ENCODE measurements around the gene PGLYRP1. TPM values are rescaled to one million over a fixed set of nuclear protein-coding genes. Genes with fewer than 3 reads are reported as not detected.

PGLYRP1 gene
- total RNA-seq, 1 donor from 2014 or later: not detected

DNA sequence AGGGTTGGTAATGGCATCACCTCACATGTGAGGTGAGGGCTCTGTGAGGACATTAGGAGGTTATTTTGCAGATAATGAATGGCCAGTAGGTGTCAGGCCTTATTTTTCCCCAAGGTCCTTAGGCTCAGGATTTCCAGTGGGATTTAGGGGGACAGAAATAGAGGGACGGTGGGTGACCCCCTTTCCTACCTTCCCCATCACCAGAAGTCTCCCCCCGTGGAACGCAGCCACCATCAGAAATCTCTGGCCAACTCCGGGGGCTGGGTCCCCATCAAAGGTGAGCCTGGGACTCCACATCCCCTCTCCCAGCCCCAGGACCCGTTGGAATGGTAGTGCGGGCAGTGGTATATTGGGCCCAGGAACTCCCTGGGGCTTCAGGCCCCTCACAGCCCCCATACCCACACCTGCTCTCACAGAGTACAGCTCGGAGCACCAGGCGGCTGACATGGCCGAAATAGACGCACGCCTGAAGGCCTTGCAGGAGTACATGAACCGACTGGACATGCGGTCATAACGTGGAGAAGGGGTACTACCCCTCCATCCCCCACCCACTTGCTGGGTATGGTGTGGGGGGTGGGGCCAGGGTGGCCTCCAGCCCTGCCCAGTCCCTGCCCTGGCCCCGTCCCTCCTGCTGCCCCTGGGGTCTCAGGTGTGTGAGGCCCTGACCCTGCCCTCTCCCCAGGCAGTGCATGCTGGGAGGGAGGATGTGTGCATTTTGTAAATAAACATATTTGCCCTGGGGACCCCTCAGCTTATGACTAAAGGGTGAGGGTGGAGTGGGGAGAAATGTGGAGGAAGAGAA, 4.8 kb downstream of the PGLYRP1 start:
- peaks cover 17% of the 10 kb centered on the region for H3K4me1 ChIP-seq (ENCODE audit: insufficient read depth, low read length)
- FAIRE-seq (no peak), DNase-seq (ENCODE audit: low read depth) (no peak)
- peaks cover 19% of the 10 kb centered on the region for H3K27me3 ChIP-seq (ENCODE audit: insufficient read depth, low read length)
- H3K4me2 ChIP-seq (ENCODE audit: low read length): no peak overlapping the region
- Mint-ChIP-seq H3K4me1 (ENCODE audit: low read depth, unreplicated experiment) (peaks cover 4% of the 10 kb centered on the region), H3K36me3 (ENCODE audit: low read depth, unreplicated experiment) (peaks cover 8% of the 10 kb centered on the region), H3K4me3 (ENCODE audit: unreplicated experiment) (no peak overlapping the region), H3K27me3 (ENCODE audit: low read depth, unreplicated experiment) (peaks cover 25% of the 10 kb centered on the region), H3K9me3 (ENCODE audit: unreplicated experiment) (no peaks in the 10 kb centered on the region), H3K27ac (ENCODE audit: unreplicated experiment) (no peak overlapping the region)
- no peaks in the 10 kb centered on the region for H3K79me2 ChIP-seq (ENCODE audit: insufficient read depth, low read length)
- H3K4me3 ChIP-seq (ENCODE audit: insufficient read depth, low read depth, low read length): no peak overlapping the region
- no peak overlapping the region for H3K9ac ChIP-seq (ENCODE audit: low read length)
- H4K20me1 ChIP-seq (ENCODE audit: insufficient read depth, low read length): peaks cover 50% of the 10 kb centered on the region
- no peaks in the 10 kb centered on the region for H3K36me3 ChIP-seq (ENCODE audit: insufficient read depth, low read length)
- TF ChIP-seq EZH2 (IDR thresholded peaks at IDR 0.05; ENCODE audit: insufficient read depth, low read length): no peak
- TF ChIP-seq, protein P1, sequence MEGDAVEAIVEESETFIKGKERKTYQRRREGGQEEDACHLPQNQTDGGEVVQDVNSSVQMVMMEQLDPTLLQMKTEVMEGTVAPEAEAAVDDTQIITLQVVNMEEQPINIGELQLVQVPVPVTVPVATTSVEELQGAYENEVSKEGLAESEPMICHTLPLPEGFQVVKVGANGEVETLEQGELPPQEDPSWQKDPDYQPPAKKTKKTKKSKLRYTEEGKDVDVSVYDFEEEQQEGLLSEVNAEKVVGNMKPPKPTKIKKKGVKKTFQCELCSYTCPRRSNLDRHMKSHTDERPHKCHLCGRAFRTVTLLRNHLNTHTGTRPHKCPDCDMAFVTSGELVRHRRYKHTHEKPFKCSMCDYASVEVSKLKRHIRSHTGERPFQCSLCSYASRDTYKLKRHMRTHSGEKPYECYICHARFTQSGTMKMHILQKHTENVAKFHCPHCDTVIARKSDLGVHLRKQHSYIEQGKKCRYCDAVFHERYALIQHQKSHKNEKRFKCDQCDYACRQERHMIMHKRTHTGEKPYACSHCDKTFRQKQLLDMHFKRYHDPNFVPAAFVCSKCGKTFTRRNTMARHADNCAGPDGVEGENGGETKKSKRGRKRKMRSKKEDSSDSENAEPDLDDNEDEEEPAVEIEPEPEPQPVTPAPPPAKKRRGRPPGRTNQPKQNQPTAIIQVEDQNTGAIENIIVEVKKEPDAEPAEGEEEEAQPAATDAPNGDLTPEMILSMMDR (IDR thresholded peaks at IDR 0.05; ENCODE audit: insufficient read depth, low read depth, low read length): no peak
- H2AFZ ChIP-seq (ENCODE audit: low read depth, low read length): no peak overlapping the region
- H3K27ac ChIP-seq (ENCODE audit: low read depth, low read length): no peak overlapping the region
- no peaks in the 10 kb centered on the region for H3K9me3 ChIP-seq (ENCODE audit: insufficient read depth, low read depth, low read length)

DNA sequence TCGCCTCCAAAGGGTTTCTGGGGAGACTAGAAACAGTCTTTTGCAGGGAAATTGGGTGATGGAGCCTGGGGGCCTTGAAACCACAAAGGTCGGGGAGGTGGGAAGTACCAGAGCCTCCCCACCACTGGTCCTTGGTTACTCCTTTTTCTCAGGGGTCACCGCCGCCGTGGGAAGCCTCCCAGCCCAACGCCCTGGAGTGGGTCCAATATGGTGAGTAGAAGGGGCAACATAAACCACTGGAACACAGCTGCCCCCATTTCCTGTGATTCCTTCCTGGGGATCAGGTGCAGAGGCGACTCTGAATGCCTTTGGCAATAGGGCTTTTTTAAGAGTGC, 5.8 kb downstream of the PGLYRP1 start:
- Histone ChIP-seq H4K20me1 (ENCODE audit: insufficient read depth, low read length) (peaks cover 50% of the 10 kb centered on the region), H3K9me3 (ENCODE audit: insufficient read depth, low read depth, low read length) (no peaks in the 10 kb centered on the region), H3K4me2 (ENCODE audit: low read length) (no peak overlapping the region), H3K79me2 (ENCODE audit: insufficient read depth, low read length) (no peaks in the 10 kb centered on the region), H3K27me3 (ENCODE audit: insufficient read depth, low read length) (peaks cover 12% of the 10 kb centered on the region), H3K4me3 (ENCODE audit: insufficient read depth, low read depth, low read length) (no peak overlapping the region), H3K9ac (ENCODE audit: low read length) (no peak overlapping the region), H2AFZ (ENCODE audit: low read depth, low read length) (no peak overlapping the region), H3K4me1 (ENCODE audit: insufficient read depth, low read length) (peaks cover 17% of the 10 kb centered on the region), H3K27ac (ENCODE audit: low read depth, low read length) (no peak overlapping the region), H3K36me3 (ENCODE audit: insufficient read depth, low read length) (no peaks in the 10 kb centered on the region)
- TF ChIP-seq EZH2 (IDR thresholded peaks at IDR 0.05; ENCODE audit: insufficient read depth, low read length): no peak
- TF ChIP-seq, protein P1 (IDR thresholded peaks at IDR 0.05; ENCODE audit: insufficient read depth, low read depth, low read length): no peak
- peaks cover 8% of the 10 kb centered on the region for H3K36me3 Mint-ChIP-seq (ENCODE audit: low read depth, unreplicated experiment)
- peaks cover 25% of the 10 kb centered on the region for H3K27me3 Mint-ChIP-seq (ENCODE audit: low read depth, unreplicated experiment)
- no peak for DNase-seq (ENCODE audit: low read depth)
- H3K9me3 Mint-ChIP-seq (ENCODE audit: unreplicated experiment): no peaks in the 10 kb centered on the region
- no peak overlapping the region for H3K27ac Mint-ChIP-seq (ENCODE audit: unreplicated experiment)
- FAIRE-seq: no peak
- peaks cover 4% of the 10 kb centered on the region for H3K4me1 Mint-ChIP-seq (ENCODE audit: low read depth, unreplicated experiment)
- H3K4me3 Mint-ChIP-seq (ENCODE audit: unreplicated experiment): peak overlapping the region; percentile 20

All from astrocyte (in vitro differentiated cells and primary cell).